PC-3 (cell line): ENCODE data around the gene CSNK1D. TPM values are rescaled to one million over a fixed set of nuclear protein-coding genes. Genes with fewer than 3 reads are reported as not detected.
A peak's percentile ranks its signal among the peaks of the same experiment; 100 is the strongest.

Experiments
- ATAC-seq: fragments of 200-7000 bp; cut with Tn5 transposase; 2 replicates; pipeline ENCODE4 v1.9.1; 2020; ENCODE audit warnings: mild to moderate bottlenecking, moderate library complexity
- BruUV-seq: library from RNA; stranded (reverse); fragments of 400-500 nt; replicated peaks from 2 replicates; lab custom pipeline; 2021; lab: Mats Ljungman, UMichigan
- CTCF ChIA-PET: fragments of 300-600 bp; sonication (Branson Sonifier 250); formaldehyde crosslinking; loops from one replicate; lab custom pipeline; 2022; ENCODE audit warnings: antibody characterized with exemption; lab: Charles Lee
- POLR2A ChIA-PET: fragments of 300-600 bp; sonication (Branson Sonifier 250); formaldehyde crosslinking; loops from one replicate; lab custom pipeline; 2022; ENCODE audit warnings: antibody characterized with exemption; ENCODE audit not compliant: unreplicated experiment; lab: Charles Lee
- DNase-seq: peaks from one replicate; pipeline ENCODE4 v3.0.0-alpha.2; 2015
- H2AFZ ChIP-seq: fragments of 300-600 bp; sonication (generic); 2 replicates; pipeline ENCODE4 v1.6.0; 2016; ENCODE audit warnings: antibody characterized with exemption, low read length
- H3F3A ChIP-seq: fragments of 300-600 bp; sonication (generic); one replicate; pipeline ENCODE4 v1.6.0; 2017; ENCODE audit warnings: antibody characterized with exemption, low read length, control low read depth, mild to moderate bottlenecking; ENCODE audit not compliant: unreplicated experiment
- H3K27ac ChIP-seq: fragments of 300-600 bp; sonication (generic); 2 replicates; pipeline ENCODE4 v1.5.1; 2016; ENCODE audit warnings: mild to moderate bottlenecking, low read length
- H3K27me3 ChIP-seq: fragments of 300-600 bp; sonication (generic); 2 replicates; pipeline ENCODE4 v1.6.1; 2016; ENCODE audit warnings: low read length, mixed read lengths
- H3K36me3 ChIP-seq: fragments of 300-600 bp; sonication (generic); 2 replicates; pipeline ENCODE4 v1.6.1; 2016; ENCODE audit warnings: low read depth, mixed run types, low read length, mixed read lengths
- H3K4me1 ChIP-seq: fragments of 300-600 bp; sonication (generic); 2 replicates; pipeline ENCODE4 v1.5.1; 2016; ENCODE audit warnings: low read length; ENCODE audit not compliant: insufficient read depth
- H3K4me2 ChIP-seq: fragments of 300-600 bp; sonication (generic); 2 replicates; pipeline ENCODE4 v1.6.0; 2016; ENCODE audit warnings: low read length
- H3K4me3 ChIP-seq: fragments of 300-600 bp; sonication (generic); 2 replicates; pipeline ENCODE4 v1.5.1; 2016; ENCODE audit warnings: mild to moderate bottlenecking, low read length, mixed read lengths
- H3K79me2 ChIP-seq: fragments of 300-600 bp; sonication (generic); 2 replicates; pipeline ENCODE4 v1.6.1; 2017; ENCODE audit warnings: low read length, mixed read lengths
- H3K9ac ChIP-seq: fragments of 300-600 bp; sonication (generic); 2 replicates; pipeline ENCODE4 v1.6.0; 2016; ENCODE audit warnings: mild to moderate bottlenecking, low read length
- H3K9me2 ChIP-seq: fragments of 300-600 bp; sonication (generic); replicated peaks from 2 replicates; pipeline ENCODE4 v1.6.1; 2016; ENCODE audit warnings: mixed run types, low read length, mixed read lengths
- H3K9me3 ChIP-seq: fragments of 300-600 bp; sonication (generic); 2 replicates; pipeline ENCODE4 v1.6.1; 2016; ENCODE audit warnings: low read length, mixed read lengths
- H4K20me1 ChIP-seq: fragments of 300-600 bp; sonication (generic); 2 replicates; pipeline ENCODE4 v1.6.1; 2016; ENCODE audit warnings: low read length, mixed read lengths
- CTCF ChIP-seq: fragments of 300-600 bp; sonication (generic); conservative IDR thresholded peaks from 2 replicates; pipeline ENCODE4 v1.5.1; 2017; ENCODE audit warnings: antibody characterized with exemption, low read depth, mild to moderate bottlenecking, low read length
- EZH2 ChIP-seq: fragments of 300-600 bp; sonication (generic); IDR thresholded peaks from one replicate; pipeline ENCODE4 v1.6.1; 2017; ENCODE audit warnings: antibody characterized with exemption, mild to moderate bottlenecking, low read length; ENCODE audit not compliant: unreplicated experiment
- EZH2phosphoT487 ChIP-seq: fragments of 300-600 bp; sonication (generic); IDR thresholded peaks from 2 replicates; pipeline ENCODE4 v1.6.1; 2018; ENCODE audit warnings: mild to moderate bottlenecking, antibody characterized with exemption, low read length, borderline replicate concordance
- intact Hi-C: fragments of 100-400 bp; cut with micrococcal nuclease; formaldehyde crosslinking; loops from 2 replicates; pipeline ENCODE4 v1.9.0; 2023
- total RNA-seq: library from RNA; depleted of rRNA; stranded (reverse); fragments of >200 nt; gene quantifications from 2 replicates; pipeline ENCODE4 v1.2.3, GENCODE V29; 2014

The CSNK1D gene
- total RNA-seq, 1 experiment from 2014 or later = 58.6 TPM

GRCh38 chr17:82274134-82275020, 877 bp upstream of the CSNK1D start:
- ATAC-seq = peak; percentile 2; the same call in 1 of the 2 replicates
- peaks cover 41% of the 10 kb centered on the region for H3K4me1 ChIP-seq
- CTCF ChIA-PET = no interaction called here
- no peaks in the 10 kb centered on the region for H3F3A ChIP-seq
- H3K4me3 ChIP-seq = peak overlapping the region; percentile 90
- no peaks in the 10 kb centered on the region for H3K9me2 ChIP-seq
- H2AFZ ChIP-seq = peak overlapping the region; percentile 89
- intact Hi-C loops = no loop called here
- peak overlapping the region; percentile 99 for H3K9ac ChIP-seq
- H3K9me3 ChIP-seq = no peaks in the 10 kb centered on the region
- peak overlapping the region; percentile 99 for H3K4me2 ChIP-seq
- H3K36me3 ChIP-seq = peaks cover 10% of the 10 kb centered on the region; the same call in 1 of the 2 replicates
- POLR2A ChIA-PET = interaction anchor here (0.6 kb wide), 1 partner anchor 40 kb away, joined by 3 read pairs; no protein-coding TSS in a partner anchor
- TF ChIP-seq EZH2 (no peak), CTCF (no peak), EZH2phosphoT487 (no peak)
- H3K27ac ChIP-seq = peak overlapping the region; percentile 17; the same call in 1 of the 2 replicates
- peaks cover 48% of the 10 kb centered on the region for H3K79me2 ChIP-seq
- H4K20me1 ChIP-seq = peaks cover 32% of the 10 kb centered on the region
- no peak for DNase-seq
- no peaks in the 10 kb centered on the region for H3K27me3 ChIP-seq
- BruUV-seq = TSS peak; percentile 44

- peak overlapping the region; percentile 81 for H3K27ac ChIP-seq
- H3K9me2 ChIP-seq = no peaks in the 10 kb centered on the region
- peaks cover 10% of the 10 kb centered on the region; the same call in 1 of the 2 replicates for H3K36me3 ChIP-seq
- peak overlapping the region; percentile 89; the same call in 1 of the 2 replicates for H2AFZ ChIP-seq
- BruUV-seq = TSS peak; percentile 24
- H3K27me3 ChIP-seq = no peaks in the 10 kb centered on the region
- peak overlapping the region; percentile 99 for H3K9ac ChIP-seq
- H3K79me2 ChIP-seq = peaks cover 65% of the 10 kb centered on the region
- peak overlapping the region; percentile 98 for H3K4me3 ChIP-seq
- H3K4me1 ChIP-seq = peaks cover 57% of the 10 kb centered on the region
- TF ChIP-seq EZH2 (no peak), EZH2phosphoT487 (no peak), CTCF (no peak)
- CTCF ChIA-PET = no interaction called here
- ATAC-seq (peak; percentile 4), DNase-seq (no peak)
- H3K9me3 ChIP-seq = no peaks in the 10 kb centered on the region
- peaks cover 49% of the 10 kb centered on the region for H4K20me1 ChIP-seq
- H3F3A ChIP-seq = peaks cover 12% of the 10 kb centered on the region
- intact Hi-C loops = no loop called here
- peak overlapping the region; percentile 99 for H3K4me2 ChIP-seq
- POLR2A ChIA-PET = no interaction called here
Observed at GRCh38 chr17:82272495-82273326, 789 bp downstream of the CSNK1D start.
